AG10803 (cell line): ENCODE measurements around the gene RP9.
A peak's percentile ranks its signal among the peaks of the same experiment; 100 is the strongest.

Experiments
- DNase-seq: peaks from one replicate; pipeline ENCODE4 v3.0.0; 2010; ENCODE audit warnings: low read depth
- H3K4me3 ChIP-seq: 2 replicates; pipeline ENCODE4 v1.5.1; 2011; ENCODE audit warnings: mild to moderate bottlenecking, low read length, control low read depth
- TF ChIP-seq, protein P1 (sequence below): conservative IDR thresholded peaks from 2 replicates; pipeline ENCODE4 v1.5.1; 2011; ENCODE audit warnings: mild to moderate bottlenecking, low read length, control low read depth, inconsistent platforms

RP9 gene

DNA sequence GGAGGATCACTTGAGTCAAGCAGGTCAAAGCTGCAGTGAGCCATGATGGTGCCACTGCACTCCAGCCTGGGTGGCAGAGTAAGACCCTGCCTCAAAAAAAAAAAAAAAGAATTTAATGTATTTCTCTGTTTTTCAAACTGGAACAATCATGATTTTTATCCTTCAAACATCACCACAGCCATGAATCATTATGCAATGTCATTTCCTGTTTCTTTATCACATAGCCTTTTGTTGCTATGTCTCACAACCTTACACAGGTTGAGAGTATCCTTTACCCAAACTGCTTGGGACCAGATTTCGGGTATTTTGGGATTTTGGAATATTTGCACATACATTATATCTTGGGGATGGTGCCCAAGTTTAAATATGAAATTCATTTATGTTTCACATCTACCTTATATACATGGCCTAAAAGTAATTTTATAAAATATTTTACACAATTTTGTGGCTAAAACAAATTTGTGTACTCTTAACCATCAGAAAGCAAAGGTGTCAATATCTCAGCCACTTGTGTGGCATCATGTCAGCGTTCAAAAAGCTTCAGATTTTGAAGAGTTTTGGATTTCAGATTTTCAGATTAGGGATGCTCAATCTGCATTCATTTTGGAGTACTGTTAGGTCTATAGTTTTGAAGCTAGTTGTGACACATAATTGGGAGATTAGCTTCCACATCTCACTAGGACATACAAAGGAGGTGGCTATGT, 54.8 kb downstream of the RP9 start:
- no peak overlapping the region for H3K4me3 ChIP-seq
- TF ChIP-seq, protein P1, sequence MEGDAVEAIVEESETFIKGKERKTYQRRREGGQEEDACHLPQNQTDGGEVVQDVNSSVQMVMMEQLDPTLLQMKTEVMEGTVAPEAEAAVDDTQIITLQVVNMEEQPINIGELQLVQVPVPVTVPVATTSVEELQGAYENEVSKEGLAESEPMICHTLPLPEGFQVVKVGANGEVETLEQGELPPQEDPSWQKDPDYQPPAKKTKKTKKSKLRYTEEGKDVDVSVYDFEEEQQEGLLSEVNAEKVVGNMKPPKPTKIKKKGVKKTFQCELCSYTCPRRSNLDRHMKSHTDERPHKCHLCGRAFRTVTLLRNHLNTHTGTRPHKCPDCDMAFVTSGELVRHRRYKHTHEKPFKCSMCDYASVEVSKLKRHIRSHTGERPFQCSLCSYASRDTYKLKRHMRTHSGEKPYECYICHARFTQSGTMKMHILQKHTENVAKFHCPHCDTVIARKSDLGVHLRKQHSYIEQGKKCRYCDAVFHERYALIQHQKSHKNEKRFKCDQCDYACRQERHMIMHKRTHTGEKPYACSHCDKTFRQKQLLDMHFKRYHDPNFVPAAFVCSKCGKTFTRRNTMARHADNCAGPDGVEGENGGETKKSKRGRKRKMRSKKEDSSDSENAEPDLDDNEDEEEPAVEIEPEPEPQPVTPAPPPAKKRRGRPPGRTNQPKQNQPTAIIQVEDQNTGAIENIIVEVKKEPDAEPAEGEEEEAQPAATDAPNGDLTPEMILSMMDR, result no peak
- no peak for DNase-seq

DNA sequence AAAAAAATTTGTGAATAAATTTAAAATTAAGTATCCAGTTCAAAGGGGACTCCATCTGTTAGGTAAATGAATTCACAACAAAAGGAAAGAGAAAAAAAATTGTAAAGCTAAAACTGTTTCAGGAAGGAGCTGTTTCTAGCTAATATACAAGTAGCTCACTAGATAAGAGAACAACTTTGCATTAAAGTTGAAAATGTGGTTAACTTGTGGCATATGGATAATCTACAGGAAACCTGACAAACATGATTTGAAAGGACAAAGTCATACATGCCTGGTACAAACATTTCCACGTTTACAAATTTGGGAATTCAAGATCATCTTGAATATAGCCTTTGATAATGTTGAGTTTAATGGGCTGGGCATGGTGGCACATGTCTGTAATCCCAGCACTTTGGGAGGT, 55.5 kb downstream of the RP9 start:
- no peak for DNase-seq
- TF ChIP-seq, protein P1, result no peak
- no peak overlapping the region for H3K4me3 ChIP-seq

DNA sequence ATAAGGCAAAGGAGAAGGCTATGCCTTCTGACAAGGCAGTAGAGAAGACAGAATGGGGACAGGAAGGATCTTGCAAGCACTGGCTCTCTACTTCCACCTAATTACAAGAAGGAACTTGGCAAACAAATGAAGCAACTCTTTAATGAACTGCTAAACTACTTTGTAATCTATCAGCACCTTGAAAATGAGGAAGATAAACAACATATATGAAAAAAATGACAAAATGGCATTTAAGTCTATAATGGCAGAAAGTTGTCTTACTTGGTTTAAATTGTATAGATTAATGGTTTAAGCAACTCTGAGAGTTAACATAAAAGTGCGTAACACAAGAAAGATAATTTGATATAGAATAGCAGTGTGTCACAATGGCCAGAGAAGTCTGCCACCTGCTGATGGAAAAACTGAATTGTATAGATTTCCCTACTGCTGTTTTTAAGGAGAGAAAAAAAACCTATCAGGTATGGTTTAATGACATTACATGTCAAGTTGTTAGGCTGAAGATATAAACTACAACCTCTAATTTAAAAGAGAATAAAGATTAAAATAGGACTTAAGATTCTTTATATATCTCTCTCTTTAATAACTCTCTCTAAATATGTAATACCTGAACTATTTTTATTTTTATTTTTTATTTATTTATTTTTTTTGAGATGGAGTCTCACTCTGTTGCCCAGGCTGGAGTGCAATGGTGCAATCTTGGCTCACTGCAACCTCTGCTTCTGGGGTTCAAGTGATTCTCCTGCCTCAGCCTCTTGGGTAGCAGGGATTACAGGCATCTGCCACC, 58.5 kb downstream of the RP9 start:
- peak; percentile 54 for DNase-seq
- TF ChIP-seq, protein P1, result peak; percentile 71

DNA sequence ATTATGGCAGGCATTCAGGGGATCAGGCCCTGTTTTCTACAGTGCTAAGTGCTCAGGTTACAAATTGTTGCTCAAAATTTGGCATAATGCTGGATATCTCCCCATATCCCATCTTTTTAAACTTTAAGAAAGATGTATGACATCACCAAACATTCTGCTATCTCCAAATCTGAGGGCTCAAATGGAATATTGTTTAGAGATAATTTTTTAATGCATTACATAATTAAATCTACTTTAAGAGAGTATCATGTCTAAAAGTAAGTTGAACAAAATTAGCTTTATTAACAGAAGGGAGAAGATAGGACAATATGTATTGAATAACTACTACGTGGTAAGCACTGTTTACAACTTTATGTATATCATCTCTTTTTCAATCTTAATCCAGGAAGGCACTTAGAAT, 60.5 kb downstream of the RP9 start:
- TF ChIP-seq, protein P1, result no peak
- no peak overlapping the region for H3K4me3 ChIP-seq
- DNase-seq, result no peak

More for the DNA sequence above, 58.5 kb downstream of the RP9 start:
- no peak overlapping the region for H3K4me3 ChIP-seq

DNA sequence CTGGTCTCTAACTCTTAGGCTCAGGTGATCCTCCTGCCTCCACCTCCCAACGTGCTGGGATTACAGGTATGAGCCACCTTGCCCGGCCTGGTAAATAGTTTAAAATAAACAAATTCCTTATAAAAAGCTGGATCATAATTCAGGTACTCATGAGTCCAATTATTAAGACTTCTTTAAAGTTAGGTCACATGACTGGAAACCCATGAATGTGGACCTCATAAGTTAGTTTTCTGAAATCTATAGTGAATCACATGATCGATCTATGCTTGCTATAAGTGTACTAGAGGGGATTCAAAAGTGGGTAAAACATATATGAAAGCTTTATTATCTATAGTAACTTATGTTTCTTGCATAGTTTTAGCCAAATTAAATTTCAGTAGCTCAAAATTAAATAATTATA, 60.9 kb downstream of the RP9 start:
- DNase-seq, result no peak
- H3K4me3 ChIP-seq, result no peak overlapping the region
- TF ChIP-seq, protein P1, result no peak

DNA sequence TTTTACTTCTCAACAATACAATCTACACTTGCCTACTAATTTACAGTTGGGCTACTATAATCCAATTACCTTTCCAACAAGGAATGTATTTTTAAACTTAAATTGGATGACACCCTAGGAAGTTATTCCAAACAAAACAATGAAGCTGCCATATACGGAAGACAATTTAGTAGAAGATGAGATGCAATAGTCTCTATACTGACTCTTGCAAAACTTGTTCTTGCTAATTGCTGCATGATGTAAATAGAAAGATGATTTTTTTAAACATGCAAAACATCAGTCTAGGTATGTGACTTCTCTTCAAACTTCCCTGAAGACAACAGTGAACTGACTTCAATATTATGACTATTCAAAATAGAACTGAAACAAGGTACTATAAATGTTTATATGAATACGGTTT, 64.2 kb downstream of the RP9 start:
- DNase-seq, result peak; percentile 43
- TF ChIP-seq, protein P1, result no peak
- no peak overlapping the region for H3K4me3 ChIP-seq
